SK-N-SH treated with all-trans-retinoic acid at 6 μM for 48 hours (cell line): Measurements from ENCODE around the gene ARRDC1.

Experiments
- ATAC-seq: fragments of 200-7000 bp; cut with Tn5 transposase; 3 replicates; pipeline ENCODE4 v1.9.1; 2020; ENCODE audit warnings: mild to moderate bottlenecking, moderate library complexity
- ARNTL ChIP-seq: fragments of 450-650 bp; formaldehyde crosslinking; IDR thresholded peaks from 2 replicates; pipeline ENCODE4 v1.5.0; 2020; ENCODE audit warnings: low read depth, mild to moderate bottlenecking, moderate library complexity, borderline replicate concordance
- BACH2 ChIP-seq: fragments of 250-450 bp; sonication (Bioruptor Pico); IDR thresholded peaks from 2 replicates; pipeline ENCODE4 v1.9.0; 2021; ENCODE audit warnings: mild to moderate bottlenecking, borderline replicate concordance
- CSDC2 ChIP-seq: fragments of 250-450 bp; sonication (Bioruptor Pico); IDR thresholded peaks from 2 replicates; pipeline ENCODE4 v1.5.0; 2020; ENCODE audit warnings: mild to moderate bottlenecking, moderate library complexity
- CSRNP3 ChIP-seq: fragments of 250-450 bp; sonication (Bioruptor Pico); IDR thresholded peaks from 2 replicates; pipeline ENCODE4 v1.5.1; 2021; ENCODE audit warnings: mild to moderate bottlenecking, moderate library complexity
- GLIS3 ChIP-seq: fragments of 250-450 bp; sonication (Bioruptor Pico); IDR thresholded peaks from 2 replicates; pipeline ENCODE4 v1.5.0; 2020; ENCODE audit warnings: mild to moderate bottlenecking, moderate library complexity
- ISL1 ChIP-seq: fragments of 250-450 bp; sonication (Bioruptor Pico); IDR thresholded peaks from 2 replicates; pipeline ENCODE4 v2.1.2; 2022; ENCODE audit warnings: mild to moderate bottlenecking, moderate library complexity
- OSR1 ChIP-seq: fragments of 250-450 bp; sonication (Bioruptor Pico); IDR thresholded peaks from 2 replicates; pipeline ENCODE4 v1.8.0; 2022; ENCODE audit warnings: moderate library complexity, mild to moderate bottlenecking, inconsistent platforms
- PATZ1 ChIP-seq: fragments of 250-450 bp; sonication (Bioruptor Pico); IDR thresholded peaks from 2 replicates; pipeline ENCODE4 v1.8.0; 2020; ENCODE audit warnings: mild to moderate bottlenecking, moderate library complexity, borderline replicate concordance
- POU6F1 ChIP-seq: fragments of 250-450 bp; sonication (Bioruptor Pico); IDR thresholded peaks from 2 replicates; pipeline ENCODE4 v1.8.0; 2021; ENCODE audit warnings: low read depth, mild to moderate bottlenecking, moderate library complexity, borderline replicate concordance
- PPARA ChIP-seq: fragments of 250-450 bp; sonication (Bioruptor Pico); IDR thresholded peaks from 2 replicates; pipeline ENCODE4 v1.5.0; 2020; ENCODE audit warnings: mild to moderate bottlenecking, borderline replicate concordance
- TCF4 ChIP-seq: fragments of 250-450 bp; sonication (Bioruptor Pico); IDR thresholded peaks from 2 replicates; pipeline ENCODE4 v1.8.0; 2021; ENCODE audit warnings: mild to moderate bottlenecking, moderate library complexity, borderline replicate concordance
- TOX ChIP-seq: fragments of 250-450 bp; sonication (Bioruptor Pico); IDR thresholded peaks from 2 replicates; pipeline ENCODE4 v1.8.0; 2021; ENCODE audit warnings: mild to moderate bottlenecking, moderate library complexity, borderline replicate concordance
- TSHZ2 ChIP-seq: fragments of 250-450 bp; sonication (Bioruptor Pico); IDR thresholded peaks from 2 replicates; pipeline ENCODE4 v1.5.0; 2020; ENCODE audit warnings: mild to moderate bottlenecking, moderate library complexity
- ZC3H10 ChIP-seq: fragments of 250-450 bp; sonication (Bioruptor Pico); IDR thresholded peaks from 2 replicates; pipeline ENCODE4 v1.5.1; 2021; ENCODE audit warnings: mild to moderate bottlenecking, moderate library complexity
- ZFP3 ChIP-seq: fragments of 250-450 bp; sonication (Bioruptor Pico); IDR thresholded peaks from 2 replicates; pipeline ENCODE4 v1.5.0; 2020; ENCODE audit warnings: mild to moderate bottlenecking, moderate library complexity
- ZFP30 ChIP-seq: fragments of 450-650 bp; formaldehyde crosslinking; IDR thresholded peaks from 2 replicates; pipeline ENCODE4 v1.5.0; 2022; ENCODE audit warnings: mild to moderate bottlenecking, moderate library complexity
- ZNF565 ChIP-seq: fragments of 450-650 bp; formaldehyde crosslinking; conservative IDR thresholded peaks from 2 replicates; pipeline ENCODE4 v1.5.0; 2020; ENCODE audit warnings: low read depth, mild to moderate bottlenecking, moderate library complexity
- ZNF70 ChIP-seq: fragments of 450-650 bp; formaldehyde crosslinking; IDR thresholded peaks from 2 replicates; pipeline ENCODE4 v1.5.0; 2020; ENCODE audit warnings: mild to moderate bottlenecking, moderate library complexity
- ZNF8 ChIP-seq: fragments of 450-650 bp; formaldehyde crosslinking; IDR thresholded peaks from 2 replicates; pipeline ENCODE4 v1.5.0; 2020; ENCODE audit warnings: mild to moderate bottlenecking, moderate library complexity

The ARRDC1 gene

GRCh38 chr9:137575716-137576411 lies 29.6 kb upstream of the ARRDC1 start:
- no peak for ATAC-seq
- TF ChIP-seq PATZ1 (CRISPR knock-in tag) (no peak), POU6F1 (CRISPR knock-in tag) (no peak), CSDC2 (CRISPR knock-in tag) (no peak)

- TF ChIP-seq TOX (CRISPR knock-in tag) (no peak), ZFP3 (CRISPR knock-in tag) (no peak; the same call in 1 of the 2 replicates), ZFP30 (CRISPR knock-in tag) (no peak), ISL1 (CRISPR knock-in tag) (no peak), ARNTL (no peak), CSDC2 (CRISPR knock-in tag) (no peak), PPARA (CRISPR knock-in tag) (no peak), GLIS3 (no peak), PATZ1 (CRISPR knock-in tag) (no peak), BACH2 (CRISPR knock-in tag) (no peak), POU6F1 (CRISPR knock-in tag) (no peak), ZNF8 (CRISPR knock-in tag) (no peak), ZC3H10 (no peak)
- ATAC-seq: peak; percentile 98
Measured at GRCh38 chr9:137578518-137579258, 26.8 kb upstream of the ARRDC1 start, which contains the start of gene DPH7. DPH7 (minus strand) TSS chr9:137578925; CDS start chr9:137578777, 148 bp downstream.

GRCh38 chr9:137579259-137579604 lies 26.3 kb upstream of the ARRDC1 start:
- no peak for ATAC-seq
- TF ChIP-seq PATZ1 (CRISPR knock-in tag): no peak
- TF ChIP-seq GLIS3: no peak
- no peak for TF ChIP-seq ISL1 (CRISPR knock-in tag)
- TF ChIP-seq ZNF70: no peak
- TF ChIP-seq TSHZ2 (CRISPR knock-in tag): no peak
- TF ChIP-seq TCF4: no peak
- no peak for TF ChIP-seq CSRNP3
- TF ChIP-seq ARNTL: no peak
- no peak for TF ChIP-seq ZC3H10
- TF ChIP-seq TOX (CRISPR knock-in tag): no peak
- no peak for TF ChIP-seq BACH2 (CRISPR knock-in tag)
- no peak for TF ChIP-seq OSR1 (CRISPR knock-in tag)
- no peak for TF ChIP-seq ZNF565 (CRISPR knock-in tag)
- TF ChIP-seq ZFP30 (CRISPR knock-in tag): no peak
